ENCODE measurements around the gene POU2F1. TPM values are rescaled to one million over a fixed set of nuclear protein-coding genes. Genes with fewer than 3 reads are reported as not detected.

POU2F1 gene
- total and polyA plus RNA-seq, 12 donors, result 1.3 to 13.9 (median 10.1) TPM

GRCh38 chr1:167465018-167465417 is 244.3 kb downstream of the POU2F1 start:
- ATAC-seq (no peak), DNase-seq (no peak)
- Histone ChIP-seq H3K36me3 (no peaks in the 10 kb centered on the region), H3K9me3 (no peaks in the 10 kb centered on the region), H3K27me3 (no peaks in the 10 kb centered on the region), H3K27ac (no peak overlapping the region), H3K4me1 (peaks cover 0 to 5% (median 0%) of the 10 kb centered on the region in 9 donors), H3K4me3 (no peak overlapping the region)
- TF ChIP-seq, protein P1, sequence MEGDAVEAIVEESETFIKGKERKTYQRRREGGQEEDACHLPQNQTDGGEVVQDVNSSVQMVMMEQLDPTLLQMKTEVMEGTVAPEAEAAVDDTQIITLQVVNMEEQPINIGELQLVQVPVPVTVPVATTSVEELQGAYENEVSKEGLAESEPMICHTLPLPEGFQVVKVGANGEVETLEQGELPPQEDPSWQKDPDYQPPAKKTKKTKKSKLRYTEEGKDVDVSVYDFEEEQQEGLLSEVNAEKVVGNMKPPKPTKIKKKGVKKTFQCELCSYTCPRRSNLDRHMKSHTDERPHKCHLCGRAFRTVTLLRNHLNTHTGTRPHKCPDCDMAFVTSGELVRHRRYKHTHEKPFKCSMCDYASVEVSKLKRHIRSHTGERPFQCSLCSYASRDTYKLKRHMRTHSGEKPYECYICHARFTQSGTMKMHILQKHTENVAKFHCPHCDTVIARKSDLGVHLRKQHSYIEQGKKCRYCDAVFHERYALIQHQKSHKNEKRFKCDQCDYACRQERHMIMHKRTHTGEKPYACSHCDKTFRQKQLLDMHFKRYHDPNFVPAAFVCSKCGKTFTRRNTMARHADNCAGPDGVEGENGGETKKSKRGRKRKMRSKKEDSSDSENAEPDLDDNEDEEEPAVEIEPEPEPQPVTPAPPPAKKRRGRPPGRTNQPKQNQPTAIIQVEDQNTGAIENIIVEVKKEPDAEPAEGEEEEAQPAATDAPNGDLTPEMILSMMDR (IDR thresholded peaks at IDR 0.05), result no peak
- intact Hi-C loops (cut with DNase I), result loop anchor here in 1 of 10 donors (10.0 kb wide), 1 partner anchor 60 kb away; no protein-coding TSS in a partner anchor
- 86 to 96% methylated on average over 2 of the region's 2 CpGs for WGBS, 2 donors

- WGBS, 2 donors, result 42 to 44% methylated on average over 1 of the region's 1 CpG
- Histone ChIP-seq H3K4me3 (no peak overlapping the region), H3K4me1 (peaks cover 0 to 5% (median 0%) of the 10 kb centered on the region in 9 donors), H3K36me3 (no peaks in the 10 kb centered on the region), H3K9me3 (no peaks in the 10 kb centered on the region), H3K27me3 (no peaks in the 10 kb centered on the region), H3K27ac (no peak overlapping the region)
- no peak for DNase-seq
- intact Hi-C loops (cut with DNase I), result loop anchor here in 1 of 10 donors (10.0 kb wide), 1 partner anchor 59 kb away; no protein-coding TSS in a partner anchor
- ATAC-seq, result peak in 2 of 8 donors; percentile 34 to 44
- TF ChIP-seq, protein P1 (IDR thresholded peaks at IDR 0.05), result no peak
Observed at GRCh38 chr1:167465743-167466142, 245.1 kb downstream of the POU2F1 start.

- Histone ChIP-seq H3K4me1 (peaks cover 0 to 5% (median 0%) of the 10 kb centered on the region in 9 donors), H3K27me3 (no peaks in the 10 kb centered on the region), H3K27ac (no peak overlapping the region), H3K9me3 (no peaks in the 10 kb centered on the region), H3K4me3 (no peak overlapping the region), H3K36me3 (no peaks in the 10 kb centered on the region)
- TF ChIP-seq, protein P1 (IDR thresholded peaks at IDR 0.05), result no peak
- no peak for DNase-seq
- no peak for ATAC-seq
- 85 to 90% methylated on average over 15 of the region's 15 CpGs for WGBS, 2 donors
- intact Hi-C loops (cut with DNase I), result loop anchor here in 1 of 10 donors (10.0 kb wide), 1 partner anchor 58 kb away; no protein-coding TSS in a partner anchor
Observed at GRCh38 chr1:167467126-167467710, 246.5 kb downstream of the POU2F1 start.

DNA sequence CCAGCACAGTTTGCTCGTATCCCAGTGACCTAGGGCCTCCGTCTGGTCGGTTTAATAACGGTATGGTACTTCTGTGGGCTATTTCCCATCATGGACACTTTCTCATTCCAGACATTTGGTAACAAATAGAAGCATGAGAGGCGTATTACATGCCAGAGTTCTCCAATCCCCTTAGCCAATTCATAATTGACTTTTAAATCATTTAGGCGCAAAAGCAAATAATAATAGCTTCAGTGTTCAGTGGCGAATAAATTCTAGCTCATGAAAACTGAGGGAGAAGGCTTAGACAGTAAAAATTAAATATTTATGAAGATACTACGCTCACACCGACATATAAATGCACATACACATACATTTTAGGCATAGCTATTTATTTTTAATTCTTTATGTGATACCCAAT is 247.1 kb downstream of the POU2F1 start:
- no peaks in the 10 kb centered on the region for H3K9me3 ChIP-seq
- no peaks in the 10 kb centered on the region for H3K27me3 ChIP-seq
- no peak for ATAC-seq
- no peak for DNase-seq
- WGBS, 2 donors, result 79 to 85% methylated on average over 9 of the region's 9 CpGs
- TF ChIP-seq, protein P1 (IDR thresholded peaks at IDR 0.05), result no peak
- no peak overlapping the region for H3K27ac ChIP-seq
- no peak overlapping the region for H3K4me3 ChIP-seq
- intact Hi-C loops (cut with DNase I), result loop anchor here in 1 of 10 donors (10.0 kb wide), 1 partner anchor 57 kb away; no protein-coding TSS in a partner anchor
- peaks cover 0 to 5% (median 0%) of the 10 kb centered on the region in 9 donors for H3K4me1 ChIP-seq
- no peaks in the 10 kb centered on the region for H3K36me3 ChIP-seq
